CD8-positive, alpha-beta memory T cell (primary cell): Measurements from ENCODE around the gene CGB7. TPM values are rescaled to one million over a fixed set of nuclear protein-coding genes. Genes with fewer than 3 reads are reported as not detected.

Source experiments
- CTCF ChIA-PET: fragments of 350-600 bp; sonication (Branson Sonifier 250); formaldehyde crosslinking; loops from one replicate; lab custom pipeline; 2021; ENCODE audit warnings: antibody characterized with exemption; lab: Charles Lee
- POLR2A ChIA-PET: fragments of 350-600 bp; sonication (Branson Sonifier 250); formaldehyde crosslinking; loops from one replicate; lab custom pipeline; 2021; ENCODE audit warnings: antibody characterized with exemption; lab: Charles Lee
- DNase-seq, 5 donors: peaks; one replicate each; pipeline versions ENCODE4 v3.0.0 to v3.0.0-alpha.2; 2020 to 2022; ENCODE audit warnings: mixed read lengths in 1 of 5
- H3K27ac ChIP-seq: one replicate; pipeline ENCODE4 v1.7.0; 2013; ENCODE audit warnings: low read depth, mild to moderate bottlenecking, low read length, moderate library complexity
- H3K27me3 ChIP-seq: 2 replicates; pipeline ENCODE4 v1.7.0; 2013; ENCODE audit warnings: low read length, mild to moderate bottlenecking; ENCODE audit not compliant: insufficient read depth, poor library complexity, severe bottlenecking
- H3K36me3 ChIP-seq: 2 replicates; pipeline ENCODE4 v1.7.0; 2013; ENCODE audit warnings: mild to moderate bottlenecking, low read length, moderate library complexity; ENCODE audit not compliant: insufficient read depth
- H3K4me1 ChIP-seq: 2 replicates; pipeline ENCODE4 v1.7.0; 2013; ENCODE audit warnings: mild to moderate bottlenecking, low read length, moderate library complexity; ENCODE audit not compliant: insufficient read depth
- H3K4me3 ChIP-seq: 2 replicates; pipeline ENCODE4 v1.7.0; 2013; ENCODE audit warnings: mild to moderate bottlenecking, low read length
- H3K9me3 ChIP-seq: 2 replicates; pipeline ENCODE4 v1.7.0; 2013; ENCODE audit warnings: mild to moderate bottlenecking, low read length
- H3K27ac Mint-ChIP-seq, 8 donors: one replicate each; pipeline ENCODE4 v1.8.0; 2020 to 2021; ENCODE audit warnings: mixed read lengths in 8 of 8, mild to moderate bottlenecking in 6 of 8, inconsistent platforms in 3 of 8, moderate library complexity in 3 of 8
- H3K27me3 Mint-ChIP-seq, 2 donors: one replicate each; pipeline ENCODE4 v1.8.0; 2020 to 2021; ENCODE audit warnings: mixed read lengths in 2 of 2, mild to moderate bottlenecking in 1 of 2, moderate library complexity in 1 of 2
- H3K36me3 Mint-ChIP-seq, 3 donors: one replicate each; pipeline ENCODE4 v1.8.0; 2020 to 2021; ENCODE audit warnings: mixed read lengths in 3 of 3, inconsistent platforms in 1 of 3, mild to moderate bottlenecking in 1 of 3
- H3K4me1 Mint-ChIP-seq, 3 donors: one replicate each; pipeline ENCODE4 v1.8.0; 2020 to 2021; ENCODE audit warnings: mixed read lengths in 3 of 3, inconsistent platforms in 1 of 3, mild to moderate bottlenecking in 1 of 3
- H3K4me3 Mint-ChIP-seq, 7 donors: one replicate each; pipeline ENCODE4 v1.8.0; 2020 to 2021; ENCODE audit warnings: mixed read lengths in 7 of 7, mild to moderate bottlenecking in 6 of 7, moderate library complexity in 4 of 7, inconsistent platforms in 2 of 7
- H3K9me3 Mint-ChIP-seq, 5 donors: one replicate each; pipeline ENCODE4 v1.8.0; 2020 to 2022; ENCODE audit warnings: mixed read lengths in 5 of 5, mild to moderate bottlenecking in 3 of 5, moderate library complexity in 2 of 5, inconsistent platforms in 1 of 5
- polyA plus RNA-seq: library from polyadenylated mRNA; unstranded; fragments of 300-500 nt; fragmentation: Illumina TruSeq; gene quantifications from one replicate; pipeline ENCODE4 v1.2.3, GENCODE V29; 2021
- total RNA-seq, 2 experiments: library from RNA; stranded (reverse); gene quantifications; one replicate each; pipeline ENCODE4 v1.2.3, GENCODE V29; 2021

Gene CGB7
- total and polyA plus RNA-seq, 3 experiments from 2014 or later: not detected

- no peaks in the 10 kb centered on the region for H3K27me3 Mint-ChIP-seq
These were observed 40.4 kb downstream of the CGB7 start, which contains the start of gene LHB for GRCh38 chr19:49017041-49017665. Gene LHB (minus strand): TSS chr19:49017091. CDS start chr19:49017081, 10 bp downstream.

GRCh38 chr19:49016067-49016839 lies 41.3 kb downstream of the CGB7 start:
- no peaks in the 10 kb centered on the region for H3K27me3 Mint-ChIP-seq
- H3K4me1 Mint-ChIP-seq: peaks cover 18 to 39% (median 22%) of the 10 kb centered on the region in 3 donors
- Histone ChIP-seq H3K27me3 (no peaks in the 10 kb centered on the region), H3K36me3 (no peaks in the 10 kb centered on the region), H3K4me3 (no peak overlapping the region), H3K27ac (no peak overlapping the region), H3K9me3 (no peaks in the 10 kb centered on the region), H3K4me1 (peaks cover 6% of the 10 kb centered on the region)
- POLR2A ChIA-PET: no interaction called here
- peak overlapping the region in 1 of 8 donors; percentile 78 for H3K27ac Mint-ChIP-seq
- no peak for DNase-seq
- H3K9me3 Mint-ChIP-seq: no peaks in the 10 kb centered on the region
- CTCF ChIA-PET: interaction anchor here (1.2 kb wide), 1 partner anchor 23 kb away, joined by 3 read pairs; the partner anchor contains the start of genes GYS1 and RUVBL2
- peaks cover 0 to 28% (median 0%) of the 10 kb centered on the region in 3 donors for H3K36me3 Mint-ChIP-seq
- peak overlapping the region in 3 of 7 donors; percentile 9 to 32 (median 28) for H3K4me3 Mint-ChIP-seq

More at GRCh38 chr19:49017041-49017665, 40.4 kb downstream of the CGB7 start, which contains the start of gene LHB:
- H3K4me3 ChIP-seq: peak within 1 kb of the TSS; percentile 61
- POLR2A ChIA-PET: interaction anchor here (0.5 to 1.2 kb wide), 3 partner anchors 25 to 750 kb away, joined by 3 read pairs; partner anchors contain the start of gene AP2A1
- H3K27me3 ChIP-seq: no peaks in the 10 kb centered on the region
- Mint-ChIP-seq H3K4me1 (peaks cover 21 to 42% (median 23%) of the 10 kb centered on the region in 3 donors), H3K27ac (peak within 1 kb of the TSS; percentile 17 to 92 (median 66)), H3K36me3 (peaks cover 0 to 20% (median 0%) of the 10 kb centered on the region in 3 donors), H3K9me3 (no peaks in the 10 kb centered on the region), H3K4me3 (peak within 1 kb of the TSS; percentile 77 to 94 (median 89))
- no peaks in the 10 kb centered on the region for H3K36me3 ChIP-seq
- no peak within 1 kb of the TSS for H3K27ac ChIP-seq
- no peak for DNase-seq
- no peaks in the 10 kb centered on the region for H3K9me3 ChIP-seq
- CTCF ChIA-PET: interaction anchor here (0.8 to 3.4 kb wide), 6 partner anchors 8 to 51 kb away, joined by 3 to 25 read pairs (median 6); partner anchors contain the start of genes FTL, GYS1 and RUVBL2
- H3K4me1 ChIP-seq: peaks cover 6% of the 10 kb centered on the region

- no peaks in the 10 kb centered on the region for H3K9me3 Mint-ChIP-seq
- CTCF ChIA-PET: no interaction called here
- no peak overlapping the region for H3K27ac ChIP-seq
- H3K27me3 Mint-ChIP-seq: no peaks in the 10 kb centered on the region
- no peaks in the 10 kb centered on the region for H3K27me3 ChIP-seq
- H3K4me3 ChIP-seq: no peak overlapping the region
- peaks cover 0 to 40% (median 2%) of the 10 kb centered on the region in 3 donors for H3K36me3 Mint-ChIP-seq
- POLR2A ChIA-PET: no interaction called here
- H3K4me1 ChIP-seq: peaks cover 6% of the 10 kb centered on the region
- H3K9me3 ChIP-seq: no peaks in the 10 kb centered on the region
- H3K4me1 Mint-ChIP-seq: peaks cover 11 to 25% (median 12%) of the 10 kb centered on the region in 3 donors
- H3K36me3 ChIP-seq: no peaks in the 10 kb centered on the region
- no peak for DNase-seq
- no peak overlapping the region for H3K4me3 Mint-ChIP-seq
- no peak overlapping the region for H3K27ac Mint-ChIP-seq
These were observed 42.7 kb downstream of the CGB7 start for GRCh38 chr19:49014870-49015255.

GRCh38 chr19:49014123-49014869 lies 43.3 kb downstream of the CGB7 start:
- no peak overlapping the region for H3K4me3 ChIP-seq
- Mint-ChIP-seq H3K27ac (no peak overlapping the region), H3K27me3 (no peaks in the 10 kb centered on the region), H3K4me3 (no peak overlapping the region), H3K4me1 (peaks cover 10 to 19% (median 10%) of the 10 kb centered on the region in 3 donors), H3K9me3 (no peaks in the 10 kb centered on the region), H3K36me3 (peaks cover 0 to 46% (median 2%) of the 10 kb centered on the region in 3 donors)
- no peaks in the 10 kb centered on the region for H3K27me3 ChIP-seq
- POLR2A ChIA-PET: no interaction called here
- H3K9me3 ChIP-seq: no peaks in the 10 kb centered on the region
- CTCF ChIA-PET: interaction anchor here (3.0 kb wide), 1 partner anchor 21 kb away, joined by 11 read pairs; the partner anchor contains the start of genes GYS1 and RUVBL2
- no peak for DNase-seq
- no peak overlapping the region for H3K27ac ChIP-seq
- H3K4me1 ChIP-seq: peaks cover 4% of the 10 kb centered on the region
- no peaks in the 10 kb centered on the region for H3K36me3 ChIP-seq

GRCh38 chr19:49011194-49011593 lies 46.4 kb downstream of the CGB7 start:
- Mint-ChIP-seq H3K4me3 (no peak overlapping the region), H3K36me3 (peaks cover 0 to 62% (median 2%) of the 10 kb centered on the region in 3 donors), H3K4me1 (no peaks in the 10 kb centered on the region), H3K27ac (peak overlapping the region in 1 of 8 donors; percentile 45), H3K27me3 (no peaks in the 10 kb centered on the region), H3K9me3 (no peaks in the 10 kb centered on the region)
- ChIA-PET POLR2A (no interaction called here), CTCF (interaction anchor here (3.0 kb wide), 1 partner anchor 18 kb away, joined by 11 read pairs; the partner anchor contains the start of genes GYS1 and RUVBL2)
- H3K4me1 ChIP-seq: no peaks in the 10 kb centered on the region
- no peak overlapping the region for H3K4me3 ChIP-seq
- H3K27me3 ChIP-seq: no peaks in the 10 kb centered on the region
- no peaks in the 10 kb centered on the region for H3K36me3 ChIP-seq
- no peak for DNase-seq
- H3K9me3 ChIP-seq: no peaks in the 10 kb centered on the region
- H3K27ac ChIP-seq: no peak overlapping the region

- CTCF ChIA-PET: interaction anchor here (0.9 to 1.7 kb wide), 3 partner anchors 10 to 40 kb away, joined by 3 to 6 read pairs (median 5); partner anchors contain the start of genes GYS1 and RUVBL2
These were observed 47.1 kb downstream of the CGB7 start for GRCh38 chr19:49010453-49010852.

GRCh38 chr19:49009828-49010227 lies 47.7 kb downstream of the CGB7 start:
- no peaks in the 10 kb centered on the region for H3K27me3 Mint-ChIP-seq

More at GRCh38 chr19:49010453-49010852, 47.1 kb downstream of the CGB7 start:
- Mint-ChIP-seq H3K27me3 (no peaks in the 10 kb centered on the region), H3K9me3 (no peaks in the 10 kb centered on the region), H3K27ac (no peak overlapping the region), H3K4me3 (no peak overlapping the region), H3K36me3 (peaks cover 0 to 67% (median 2%) of the 10 kb centered on the region in 3 donors), H3K4me1 (no peaks in the 10 kb centered on the region)
- no peaks in the 10 kb centered on the region for H3K4me1 ChIP-seq
- H3K36me3 ChIP-seq: no peaks in the 10 kb centered on the region
- H3K4me3 ChIP-seq: no peak overlapping the region
- DNase-seq: no peak
- H3K27ac ChIP-seq: no peak overlapping the region
- POLR2A ChIA-PET: no interaction called here
- no peaks in the 10 kb centered on the region for H3K9me3 ChIP-seq
- H3K27me3 ChIP-seq: no peaks in the 10 kb centered on the region

More at GRCh38 chr19:49009828-49010227, 47.7 kb downstream of the CGB7 start:
- Histone ChIP-seq H3K27me3 (no peaks in the 10 kb centered on the region), H3K27ac (no peak overlapping the region), H3K36me3 (no peaks in the 10 kb centered on the region), H3K4me1 (no peaks in the 10 kb centered on the region), H3K9me3 (no peaks in the 10 kb centered on the region), H3K4me3 (no peak overlapping the region)
- DNase-seq: no peak
- Mint-ChIP-seq H3K27ac (no peak overlapping the region), H3K4me3 (no peak overlapping the region), H3K36me3 (peaks cover 0 to 69% (median 2%) of the 10 kb centered on the region in 3 donors), H3K9me3 (no peaks in the 10 kb centered on the region), H3K4me1 (no peaks in the 10 kb centered on the region)
- POLR2A ChIA-PET: no interaction called here
- CTCF ChIA-PET: interaction anchor here (0.9 to 1.7 kb wide), 3 partner anchors 10 to 39 kb away, joined by 3 to 6 read pairs (median 5); partner anchors contain the start of genes GYS1 and RUVBL2
